MCF 10A (cell line): ENCODE results near the gene MAD1L1. TPM values are rescaled to one million over a fixed set of nuclear protein-coding genes. Genes with fewer than 3 reads are reported as not detected.

Experiments
- BruUV-seq: library from RNA; stranded (reverse); fragments of 400-500 nt; replicated peaks from 2 replicates; lab custom pipeline; 2021; lab: Mats Ljungman, UMichigan
- CTCF ChIA-PET: fragments of 300-600 bp; sonication (Branson Sonifier 250); formaldehyde crosslinking; extraction: SDS; loops from one replicate; lab custom pipeline; 2021; ENCODE audit warnings: antibody characterized with exemption, inconsistent platforms; lab: Yijun Ruan, JAX
- POLR2A ChIA-PET: fragments of 300-600, 350-650 bp; sonication (Branson Sonifier 250); formaldehyde crosslinking; extraction: SDS; loops from one replicate; lab custom pipeline; 2020; ENCODE audit warnings: antibody characterized with exemption, inconsistent platforms; lab: Yijun Ruan, JAX
- DNase-seq: peaks from one replicate; pipeline ENCODE4 v3.0.0-alpha.2; 2018; ENCODE audit not compliant: unreplicated experiment
- H3K27ac Mint-ChIP-seq: one replicate; pipeline ENCODE4 v1.8.0; 2022; ENCODE audit warnings: mild to moderate bottlenecking, low read depth, mixed read lengths; ENCODE audit not compliant: unreplicated experiment
- H3K27me3 Mint-ChIP-seq: one replicate; pipeline ENCODE4 v1.8.0; 2022; ENCODE audit warnings: mixed read lengths; ENCODE audit not compliant: insufficient read depth, unreplicated experiment
- H3K36me3 Mint-ChIP-seq: one replicate; pipeline ENCODE4 v1.8.0; 2022; ENCODE audit warnings: mild to moderate bottlenecking, moderate library complexity, mixed read lengths; ENCODE audit not compliant: insufficient read depth, unreplicated experiment
- H3K4me1 Mint-ChIP-seq: one replicate; pipeline ENCODE4 v1.8.0; 2022; ENCODE audit warnings: mixed read lengths; ENCODE audit not compliant: insufficient read depth, unreplicated experiment
- H3K4me3 Mint-ChIP-seq: one replicate; pipeline ENCODE4 v1.8.0; 2022; ENCODE audit warnings: mild to moderate bottlenecking, moderate library complexity, mixed read lengths; ENCODE audit not compliant: unreplicated experiment
- H3K9me3 Mint-ChIP-seq: one replicate; pipeline ENCODE4 v1.8.0; 2022; ENCODE audit warnings: mixed read lengths; ENCODE audit not compliant: unreplicated experiment
- CTCF ChIP-seq: fragments of 200-600 bp; IDR thresholded peaks from one replicate; pipeline ENCODE4 v1.8.0; 2022; ENCODE audit warnings: antibody characterized with exemption, mild to moderate bottlenecking; ENCODE audit not compliant: unreplicated experiment
- intact Hi-C: fragments of 100-400 bp; cut with micrococcal nuclease; formaldehyde crosslinking; loops from 2 replicates; pipeline ENCODE4 v1.14.1; 2022
- total RNA-seq: library from RNA; stranded (reverse); gene quantifications from 2 replicates; pipeline ENCODE4 v1.2.3, GENCODE V29; 2022

The MAD1L1 gene
- total RNA-seq, 1 experiment from 2014 or later, result 25.2 TPM

- no peaks in the 10 kb centered on the region for H3K4me1 Mint-ChIP-seq
- no peaks in the 10 kb centered on the region for H3K9me3 Mint-ChIP-seq
- peaks cover 10% of the 10 kb centered on the region for H3K36me3 Mint-ChIP-seq
- no peak overlapping the region for H3K4me3 Mint-ChIP-seq
- POLR2A ChIA-PET, result interaction anchor here (0.5 kb wide), 1 partner anchor 111 kb away, joined by 3 read pairs; no protein-coding TSS in a partner anchor
- intact Hi-C loops, result no loop called here
- no peak overlapping the region for H3K27ac Mint-ChIP-seq
- no peak for DNase-seq
- CTCF ChIA-PET, result interaction anchor here (1.0 kb wide), 1 partner anchor 11 kb away, joined by 4 read pairs; no protein-coding TSS in a partner anchor
- no peaks in the 10 kb centered on the region for H3K27me3 Mint-ChIP-seq
- TF ChIP-seq CTCF, result no peak
- BruUV-seq, result no TSS peak
Observed at GRCh38 chr7:2082139-2082998, 150.4 kb downstream of the MAD1L1 start.

DNA sequence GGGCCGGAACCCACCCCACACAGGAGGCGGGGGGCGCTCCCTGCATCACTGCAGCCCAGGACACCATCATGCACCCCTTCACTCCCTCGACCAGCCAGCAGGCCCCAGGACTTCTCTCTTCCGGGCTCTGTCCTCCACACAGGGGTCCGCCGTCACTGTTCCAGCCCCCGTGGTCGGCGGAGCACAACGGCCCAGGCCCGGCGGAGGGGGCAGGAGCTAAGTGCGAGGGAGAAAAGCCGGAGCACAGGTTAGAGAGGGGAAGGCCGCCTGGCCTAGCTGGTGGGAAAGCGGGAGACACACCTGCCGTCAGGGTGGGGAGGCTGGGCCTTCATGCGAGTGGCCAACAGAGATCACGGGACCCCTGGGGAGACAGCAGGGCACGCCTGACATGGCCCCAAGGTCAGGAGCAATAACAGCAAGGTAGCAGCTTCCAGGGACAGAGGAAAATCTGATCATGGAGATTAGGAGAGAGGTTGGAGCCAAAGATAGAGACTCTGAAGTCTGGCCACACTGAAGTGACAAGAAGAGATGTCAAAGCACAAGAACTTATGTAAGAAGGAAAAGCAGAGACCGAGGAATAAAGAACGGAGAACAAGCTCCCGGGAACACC is 151.1 kb downstream of the MAD1L1 start:
- Mint-ChIP-seq H3K9me3 (no peaks in the 10 kb centered on the region), H3K27me3 (no peaks in the 10 kb centered on the region), H3K4me1 (no peaks in the 10 kb centered on the region), H3K36me3 (peaks cover 10% of the 10 kb centered on the region), H3K27ac (no peak overlapping the region), H3K4me3 (no peak overlapping the region)
- TF ChIP-seq CTCF, result no peak
- DNase-seq, result no peak
- CTCF ChIA-PET, result no interaction called here
- no TSS peak for BruUV-seq
- intact Hi-C loops, result no loop called here
- POLR2A ChIA-PET, result no interaction called here

DNA sequence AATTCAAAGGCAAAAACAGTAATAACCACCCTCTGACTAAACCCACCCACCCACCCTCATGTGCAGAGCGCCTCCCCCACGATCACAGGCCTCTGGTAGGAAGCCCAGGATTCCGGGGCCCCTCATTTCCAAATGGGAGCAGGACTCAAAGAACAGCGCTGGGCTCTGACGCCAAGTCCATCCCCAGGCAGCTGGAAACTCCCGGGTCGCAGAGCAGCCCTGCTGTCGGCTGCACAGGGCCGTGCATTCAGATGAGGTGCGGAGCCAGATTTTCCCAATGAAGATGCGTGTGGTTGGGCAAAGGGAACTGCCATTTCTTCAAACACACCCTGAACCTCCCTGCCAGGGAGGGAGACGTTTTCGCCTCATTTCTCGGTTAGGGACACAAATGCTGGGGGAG is 152.3 kb downstream of the MAD1L1 start:
- ChIA-PET CTCF (no interaction called here), POLR2A (no interaction called here)
- H3K27ac Mint-ChIP-seq, result no peak overlapping the region
- TF ChIP-seq CTCF, result no peak
- no peak overlapping the region for H3K4me3 Mint-ChIP-seq
- peaks cover 10% of the 10 kb centered on the region for H3K36me3 Mint-ChIP-seq
- no peaks in the 10 kb centered on the region for H3K9me3 Mint-ChIP-seq
- no TSS peak for BruUV-seq
- no peak for DNase-seq
- intact Hi-C loops, result no loop called here
- no peaks in the 10 kb centered on the region for H3K4me1 Mint-ChIP-seq
- H3K27me3 Mint-ChIP-seq, result no peaks in the 10 kb centered on the region

GRCh38 chr7:2080060-2080387 is 152.7 kb downstream of the MAD1L1 start:
- POLR2A ChIA-PET, result no interaction called here
- intact Hi-C loops, result no loop called here
- no peak overlapping the region for H3K27ac Mint-ChIP-seq
- H3K4me1 Mint-ChIP-seq, result no peaks in the 10 kb centered on the region
- no peaks in the 10 kb centered on the region for H3K27me3 Mint-ChIP-seq
- H3K9me3 Mint-ChIP-seq, result no peaks in the 10 kb centered on the region
- no TSS peak for BruUV-seq
- H3K36me3 Mint-ChIP-seq, result peaks cover 10% of the 10 kb centered on the region
- DNase-seq, result no peak
- H3K4me3 Mint-ChIP-seq, result no peak overlapping the region
- TF ChIP-seq CTCF, result no peak
- CTCF ChIA-PET, result no interaction called here
